Hematopoietic multipotent progenitor cell treated with erythropoietin and hydrocortisone succinate and interleukin-3 and kit ligand, for 15 days (in vitro differentiated cells): Measurements from ENCODE around the gene PEAK3.
A peak's percentile ranks its signal among the peaks of the same experiment; 100 is the strongest.

Source experiments
- DNase-seq: peaks from one replicate; pipeline ENCODE4 v3.0.0-alpha.2; 2015; ENCODE audit warnings: low spot score

Gene PEAK3

DNA sequence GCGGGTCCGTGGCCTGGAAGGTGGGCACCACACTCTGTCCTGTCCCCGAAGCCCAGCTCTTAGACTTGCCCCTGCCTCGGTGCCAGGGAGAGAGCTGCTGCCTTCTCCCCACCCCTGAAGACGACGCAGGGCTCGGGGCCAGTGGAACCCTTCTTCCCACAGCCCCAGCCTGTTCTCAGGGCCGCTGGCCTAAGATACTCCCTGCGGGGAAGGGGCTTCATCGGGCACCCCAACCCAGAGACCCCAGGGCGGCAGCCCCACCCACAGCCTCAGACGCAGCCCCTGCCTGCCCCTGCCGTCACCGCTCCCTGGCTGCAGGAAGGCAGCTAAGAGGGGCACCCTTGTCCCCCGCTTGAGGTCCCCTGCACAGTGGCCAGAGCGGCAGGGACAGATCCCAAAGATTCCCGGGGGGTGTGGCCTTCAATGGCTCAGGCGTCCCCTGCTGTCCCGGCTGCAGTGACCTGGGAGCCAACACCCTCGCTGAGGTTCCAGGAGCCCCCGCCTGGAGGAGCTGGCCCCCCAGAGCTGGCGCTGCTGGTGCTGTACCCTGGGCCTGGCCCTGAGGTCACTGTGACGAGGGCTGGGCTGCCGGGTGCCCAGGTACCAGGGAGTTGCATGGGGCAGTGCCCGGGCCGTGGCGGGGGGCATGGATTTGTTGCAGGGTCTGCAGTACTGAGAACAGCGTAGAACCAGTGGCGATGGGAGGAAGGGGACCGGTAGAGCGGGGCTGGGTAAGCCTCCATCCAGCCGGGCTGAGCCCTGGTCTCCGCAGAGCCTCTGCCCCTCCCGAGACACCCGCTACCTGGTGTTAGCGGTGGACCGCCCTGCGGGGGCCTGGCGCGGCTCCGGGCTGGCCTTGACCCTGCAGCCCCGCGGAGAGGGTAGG, 31.9 kb downstream of the PEAK3 start:
- DNase-seq: no peak

GRCh38 chr19:2249010-2249866, 32.7 kb downstream of the PEAK3 start, which contains the start of gene AMH:
Gene AMH, plus strand, starts transcription at chr19:2249323. Its CDS starts 10 bp downstream, at chr19:2249333.
- no peak for DNase-seq

- DNase-seq: no peak
These were observed 33.6 kb downstream of the PEAK3 start for GRCh38 chr19:2248136-2249009.

GRCh38 chr19:2247433-2248101, 34.4 kb downstream of the PEAK3 start:
- no peak for DNase-seq

- DNase-seq: no peak
These were observed 35.1 kb downstream of the PEAK3 start for GRCh38 chr19:2246801-2247361.

DNA sequence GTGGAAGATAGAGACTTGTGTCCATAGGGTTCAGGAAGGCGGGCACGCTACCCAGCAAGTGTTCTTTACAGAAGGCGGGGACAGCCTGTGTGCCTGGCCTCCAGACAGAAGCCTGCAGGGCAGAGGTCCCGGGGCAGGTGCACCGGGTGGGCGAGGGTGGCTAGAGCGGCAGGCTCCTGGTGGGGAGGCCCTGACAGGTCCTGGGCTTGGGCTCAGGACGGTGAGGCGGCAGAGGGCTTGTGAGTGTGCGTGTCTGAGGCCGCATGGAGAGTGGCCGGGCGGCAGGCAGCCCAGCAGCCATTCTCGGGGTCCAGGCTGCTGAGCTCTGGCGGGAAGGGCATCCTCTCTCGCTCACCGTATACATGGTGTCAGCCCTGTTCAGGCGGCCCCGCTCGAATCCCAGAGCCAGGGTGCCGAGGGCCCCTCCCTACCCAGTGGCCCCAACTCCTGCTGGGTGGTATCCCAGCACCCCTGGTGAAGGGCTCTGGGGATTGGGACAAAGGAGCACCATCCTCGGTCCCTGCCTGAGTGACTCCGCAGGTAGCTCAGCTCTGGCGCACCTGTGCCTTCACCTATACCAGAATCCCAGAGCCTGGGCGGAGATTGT, 35.9 kb downstream of the PEAK3 start:
- no peak for DNase-seq

GRCh38 chr19:2245273-2245672, 36.7 kb downstream of the PEAK3 start:
- DNase-seq: no peak

- no peak for DNase-seq
These were observed 37.5 kb downstream of the PEAK3 start for GRCh38 chr19:2244486-2244885.

DNA sequence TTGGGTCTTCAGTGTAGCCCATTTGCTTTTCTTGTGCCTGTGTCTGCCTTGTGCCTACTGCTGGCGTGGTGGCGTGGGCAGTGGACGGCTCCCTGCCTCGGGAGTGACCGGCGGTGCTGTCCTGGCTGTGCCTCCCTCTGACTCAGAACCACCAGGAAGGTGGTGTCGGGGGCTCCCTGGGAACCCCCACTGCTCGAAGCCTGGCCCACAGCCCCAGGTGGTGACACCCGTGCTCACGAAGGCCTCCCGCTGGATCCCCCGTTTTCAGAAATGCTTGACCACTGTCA, 37.9 kb downstream of the PEAK3 start:
- DNase-seq: no peak

- DNase-seq: no peak
These were observed 38.5 kb downstream of the PEAK3 start for GRCh38 chr19:2243274-2244124.

GRCh38 chr19:2242816-2243215, 39.2 kb downstream of the PEAK3 start:
- DNase-seq: no peak

DNA sequence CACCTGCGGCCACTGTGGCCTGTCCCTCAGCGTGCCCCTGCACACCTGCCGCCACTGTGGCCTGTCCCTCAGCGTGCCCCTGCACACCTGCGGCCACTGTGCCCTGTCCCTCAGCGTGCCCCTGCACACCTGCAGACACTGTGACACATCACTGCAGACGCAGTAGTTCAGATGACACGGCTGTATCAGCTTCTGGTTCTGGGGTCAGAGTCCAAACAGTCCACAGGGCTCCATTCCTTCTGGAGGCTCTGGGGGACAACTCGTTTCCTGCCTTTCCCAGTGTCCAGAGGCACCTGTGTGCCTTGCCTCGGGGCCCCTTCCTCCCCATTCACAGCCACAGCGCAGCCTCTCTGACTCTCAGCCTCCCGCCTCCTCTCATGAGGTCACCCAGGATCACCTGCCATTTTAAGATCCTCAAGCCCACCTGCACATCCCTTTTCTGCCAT, 39.9 kb downstream of the PEAK3 start:
- no peak for DNase-seq

DNA sequence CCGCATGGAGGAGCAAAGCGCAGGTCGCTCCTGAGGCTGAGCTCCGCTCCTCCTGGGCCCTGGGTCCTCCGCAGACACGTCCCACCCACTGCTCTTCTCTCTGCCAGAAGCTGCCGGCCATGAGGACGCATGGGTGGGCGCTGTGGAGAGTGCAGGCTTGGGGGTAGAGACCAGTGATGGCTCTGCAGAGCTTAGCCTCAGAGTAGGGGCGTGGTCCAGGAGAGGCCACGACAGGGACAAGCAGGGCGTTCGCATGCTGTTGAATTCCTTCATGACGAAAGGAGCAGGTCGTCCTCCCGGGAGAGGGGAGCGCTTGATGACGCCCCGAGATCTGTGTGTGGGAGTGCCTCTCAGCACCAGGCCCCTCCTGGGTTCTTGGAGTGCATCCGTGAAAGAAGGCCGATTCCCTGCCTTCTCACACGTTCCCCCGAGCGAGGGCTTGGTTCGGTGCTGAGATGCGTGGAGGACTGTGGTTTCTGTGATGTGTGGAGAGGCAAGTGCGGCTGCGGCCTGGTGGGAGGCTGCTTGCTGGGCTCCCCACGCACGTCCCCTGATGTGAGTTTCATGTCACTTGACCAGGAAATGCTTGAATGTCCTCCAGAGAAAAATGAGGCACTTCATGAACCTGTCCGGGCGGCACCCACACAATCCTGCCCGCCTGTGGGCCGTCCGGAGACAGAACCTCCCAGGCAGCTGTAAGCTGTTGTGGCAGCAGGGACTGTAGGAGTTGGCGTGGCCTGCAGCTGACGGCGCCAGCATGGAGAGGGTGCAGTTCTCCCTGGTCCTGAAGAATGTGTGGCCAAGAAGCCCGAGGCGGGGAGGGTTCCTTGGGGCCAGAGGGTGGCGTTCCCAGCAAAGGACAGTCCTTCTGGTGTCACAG, 40.9 kb downstream of the PEAK3 start:
- no peak for DNase-seq

DNA sequence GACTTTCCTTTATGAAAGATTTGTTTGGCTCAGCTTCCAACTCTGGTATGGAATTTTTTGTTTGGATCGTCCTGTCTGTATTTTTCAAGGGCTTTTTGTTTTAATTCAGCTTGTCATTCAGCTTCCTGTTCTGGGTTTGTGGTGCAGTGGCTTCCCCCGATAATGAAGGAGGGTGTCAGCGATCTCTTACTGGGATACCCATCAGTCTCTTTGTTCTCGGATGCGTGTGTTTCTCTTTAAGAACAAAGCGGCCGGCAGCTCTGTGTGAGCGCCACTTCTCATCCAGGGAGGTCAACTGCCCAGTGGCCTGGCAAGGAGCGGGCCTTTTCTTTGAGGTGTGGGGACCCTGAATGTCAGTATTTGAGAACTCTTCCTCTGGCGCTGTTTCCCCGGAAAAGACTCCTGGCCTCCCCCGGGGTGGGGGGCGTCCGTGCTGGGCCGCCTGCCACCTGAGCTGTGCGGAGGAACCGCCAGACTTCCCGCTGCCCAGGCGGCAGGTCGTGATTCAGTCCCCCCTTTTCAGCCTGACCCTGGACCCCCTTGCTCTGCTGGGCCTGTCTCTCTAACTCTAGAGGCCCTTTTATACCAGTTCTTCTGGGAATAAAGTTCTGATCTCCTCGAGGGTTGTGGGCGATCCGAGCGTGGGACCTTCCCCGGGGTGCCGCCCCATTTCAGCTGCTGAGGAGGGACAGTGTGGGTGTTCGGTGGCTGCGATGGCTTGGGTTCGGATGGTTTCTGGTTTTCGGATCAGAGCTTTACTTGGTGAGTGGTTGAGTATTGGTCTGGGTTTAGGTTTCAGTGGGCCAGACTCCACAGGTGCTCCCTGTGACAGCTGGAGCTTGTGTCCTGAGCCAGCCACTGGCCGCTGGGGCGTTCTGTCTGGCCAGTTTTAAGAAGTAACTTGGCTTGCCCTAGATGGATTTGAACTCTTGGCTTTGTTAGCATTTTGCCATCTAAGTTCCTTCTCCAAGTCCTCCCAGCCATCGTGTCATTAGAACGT, 41.9 kb downstream of the PEAK3 start:
- peak; percentile 19 for DNase-seq

DNA sequence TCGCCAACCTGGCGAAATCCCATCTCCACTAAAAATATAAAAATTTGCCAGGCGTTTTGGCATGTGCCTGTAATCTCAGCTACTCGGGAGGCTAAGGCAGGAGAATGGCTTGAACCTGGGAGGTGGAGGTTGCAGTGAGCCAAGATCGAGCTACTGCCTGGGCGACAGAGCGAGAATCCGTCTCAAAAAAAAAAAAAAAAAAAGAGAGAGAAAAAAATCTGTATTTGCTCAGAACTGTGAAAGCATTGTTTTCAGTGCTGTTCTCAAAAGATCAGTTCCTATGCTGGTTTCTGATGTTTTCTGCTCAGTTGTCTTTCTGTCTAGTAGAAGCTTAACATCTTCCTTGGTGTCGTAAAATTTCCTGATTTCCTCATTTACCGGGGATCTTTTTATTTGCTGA, 42.8 kb downstream of the PEAK3 start:
- no peak for DNase-seq

DNA sequence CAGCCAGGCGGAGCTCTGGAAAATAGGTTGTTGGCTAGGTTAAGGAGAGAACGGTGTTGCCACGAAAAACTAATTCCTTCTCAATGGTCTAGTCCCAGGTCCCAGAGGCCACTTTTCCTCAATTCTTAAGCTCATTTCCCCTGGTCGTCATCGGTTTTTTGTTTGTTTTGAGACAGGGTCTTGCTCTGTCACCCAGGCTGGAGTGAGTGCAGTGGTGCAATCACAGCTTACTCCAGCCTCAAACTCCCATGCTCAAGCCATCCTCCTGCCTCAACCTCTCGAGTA, 44.2 kb downstream of the PEAK3 start:
- DNase-seq: no peak

DNA sequence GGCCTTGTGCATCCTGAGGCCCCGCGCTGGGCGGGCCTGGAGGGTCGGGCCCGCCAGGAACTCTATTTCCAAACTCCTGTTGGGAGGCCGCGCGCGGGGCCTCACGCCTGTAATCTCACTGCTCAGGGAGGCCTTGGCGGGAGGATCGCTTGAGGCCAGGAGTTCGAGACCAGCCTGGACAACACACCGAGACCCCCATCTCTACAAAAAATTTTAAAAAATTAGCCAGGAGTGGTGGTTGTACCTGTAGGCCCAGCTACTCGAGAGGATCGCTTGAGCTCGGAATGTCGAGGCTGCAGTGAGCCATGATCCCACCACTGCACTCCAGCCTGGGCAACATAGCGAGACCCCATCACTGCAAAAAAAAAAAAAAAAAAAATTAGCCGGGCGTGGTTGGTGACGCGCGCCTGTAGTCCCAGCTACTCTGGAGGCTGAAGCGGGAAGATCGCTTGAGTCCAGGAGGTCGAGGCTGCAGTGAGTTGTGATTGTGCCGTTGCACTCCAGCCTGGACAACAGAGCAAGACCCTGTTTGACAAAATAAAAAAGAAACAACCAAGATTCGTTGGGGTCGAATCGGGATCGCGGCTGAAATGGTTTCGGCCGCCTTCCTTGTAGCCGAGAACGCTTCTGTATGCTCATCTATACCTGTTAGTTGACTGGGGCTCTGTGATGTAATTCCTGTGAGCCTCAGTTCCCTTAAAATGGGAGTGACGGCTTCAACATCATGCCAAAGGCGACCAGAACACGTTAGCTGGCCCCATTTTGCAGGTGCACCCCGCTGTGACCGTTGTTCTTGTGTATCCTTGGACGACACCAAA, 44.7 kb downstream of the PEAK3 start:
- no peak for DNase-seq
